GM19463 (cell line): Measurements from ENCODE around the gene WDR48.
A peak's percentile ranks its signal among the peaks of the same experiment; 100 is the strongest.

Experiments used
- ATAC-seq: cut with Tn5 transposase; IDR thresholded peaks from one replicate; pipeline ENCODE4 v1.9.1; 2021; ENCODE audit warnings: mild to moderate bottlenecking, moderate library complexity; ENCODE audit not compliant: unreplicated experiment

WDR48 gene

GRCh38 chr3:39101022-39101689, 49.3 kb downstream of the WDR48 start:
- ATAC-seq: peak; percentile 80

GRCh38 chr3:39102504-39103323, 50.9 kb downstream of the WDR48 start:
- no peak for ATAC-seq

- ATAC-seq: no peak
Observed at GRCh38 chr3:39103324-39103693, 51.5 kb downstream of the WDR48 start.

- ATAC-seq: no peak
Observed at GRCh38 chr3:39103791-39104552, 52.2 kb downstream of the WDR48 start.

GRCh38 chr3:39104961-39105686, 53.3 kb downstream of the WDR48 start:
- no peak for ATAC-seq

- ATAC-seq: no peak
Observed at GRCh38 chr3:39105687-39106063, 53.9 kb downstream of the WDR48 start.

- no peak for ATAC-seq
Observed at GRCh38 chr3:39106281-39106811, 54.5 kb downstream of the WDR48 start.

- ATAC-seq: peak; percentile 2
Observed at GRCh38 chr3:39106851-39107387, 55.1 kb downstream of the WDR48 start.

- peak; percentile 57 for ATAC-seq
Observed at GRCh38 chr3:39107388-39108199, 55.8 kb downstream of the WDR48 start, which contains the start of the genes GORASP1 and TTC21A. TSS of gene GORASP1 (minus strand) at chr3:39107627. CDS start at chr3:39107541, 86 bp downstream. TSS of gene TTC21A (plus strand) at chr3:39107680. CDS start at chr3:39107838, 158 bp downstream.

GRCh38 chr3:39108200-39108710, 56.4 kb downstream of the WDR48 start:
- ATAC-seq: peak; percentile 73

- no peak for ATAC-seq
Observed at GRCh38 chr3:39109086-39109485, 57.3 kb downstream of the WDR48 start.

GRCh38 chr3:39110041-39110639, 58.3 kb downstream of the WDR48 start:
- ATAC-seq: no peak

- ATAC-seq: no peak
Observed at GRCh38 chr3:39112113-39112512, 60.3 kb downstream of the WDR48 start.

GRCh38 chr3:39112535-39112934, 60.7 kb downstream of the WDR48 start:
- ATAC-seq: no peak

- no peak for ATAC-seq
Observed at GRCh38 chr3:39113291-39113690, 61.5 kb downstream of the WDR48 start.

GRCh38 chr3:39114456-39114855, 62.6 kb downstream of the WDR48 start:
- ATAC-seq: no peak

GRCh38 chr3:39115870-39116269, 64.1 kb downstream of the WDR48 start:
- ATAC-seq: no peak

- no peak for ATAC-seq
Observed at GRCh38 chr3:39118079-39118478, 66.3 kb downstream of the WDR48 start.
